Mucosa of descending colon (tissue), 3 donors: ENCODE results near the gene TNFRSF6B. TPM values are rescaled to one million over a fixed set of nuclear protein-coding genes. Genes with fewer than 3 reads are reported as not detected.

Experiments used
- ATAC-seq: fragments of 200-7000 bp; cut with Tn5 transposase; one replicate; pipeline ENCODE4 v1.9.1; 2020; ENCODE audit warnings: mild to moderate bottlenecking, moderate library complexity
- DNase-seq, 3 donors: peaks; one replicate each; pipeline ENCODE4 v3.0.0-alpha.2; 2020
- H3K36me3 ChIP-seq: fragments of 200-600 bp; one replicate; pipeline ENCODE4 v1.8.0; 2021; ENCODE audit warnings: low read depth, mild to moderate bottlenecking
- H3K4me1 ChIP-seq: fragments of 200-600 bp; one replicate; pipeline ENCODE4 v1.8.0; 2021; ENCODE audit warnings: low read depth, mild to moderate bottlenecking
- H3K4me3 ChIP-seq: fragments of 200-600 bp; one replicate; pipeline ENCODE4 v1.8.0; 2021; ENCODE audit warnings: mild to moderate bottlenecking
- H3K9me3 ChIP-seq: fragments of 200-600 bp; one replicate; pipeline ENCODE4 v1.8.0; 2021; ENCODE audit warnings: mild to moderate bottlenecking
- intact Hi-C, 2 donors: fragments of 100-400 bp; cut with DNase I in 1 of 2; cut with micrococcal nuclease in 1 of 2; formaldehyde crosslinking; loops; one replicate each; pipeline versions ENCODE4 v1.11.0 to v1.11.1; 2022; cut with DNase I, micrococcal nuclease
- total RNA-seq, 3 donors: library from RNA; stranded (reverse); fragmentation: NEBNext Ultra II Directional in 2 of 3; extraction: Animal tissue kit (Norgen Biotek cat#: 25700) in 2 of 3; gene quantifications; one replicate each; pipeline versions ENCODE4 v1.2.1 to v1.2.4, GENCODE V29; 2021 to 2023
- TF ChIP-seq, protein P1 (sequence below): fragments of 200-600 bp; IDR thresholded peaks from one replicate; pipeline ENCODE4 v1.8.0; 2022; ENCODE audit warnings: antibody characterized with exemption, mild to moderate bottlenecking
- donor health status: DM: no; HTN: no; CAD: no; lungs with moderate emphysema.
- donor health status: DM: no; HTN: no; CAD: no.
- donor health status: DM: no; HTN: yes; CAD: no.

TNFRSF6B gene
- total RNA-seq, 3 donors from 2014 or later: 19.7 TPM; not detected in 2

DNA sequence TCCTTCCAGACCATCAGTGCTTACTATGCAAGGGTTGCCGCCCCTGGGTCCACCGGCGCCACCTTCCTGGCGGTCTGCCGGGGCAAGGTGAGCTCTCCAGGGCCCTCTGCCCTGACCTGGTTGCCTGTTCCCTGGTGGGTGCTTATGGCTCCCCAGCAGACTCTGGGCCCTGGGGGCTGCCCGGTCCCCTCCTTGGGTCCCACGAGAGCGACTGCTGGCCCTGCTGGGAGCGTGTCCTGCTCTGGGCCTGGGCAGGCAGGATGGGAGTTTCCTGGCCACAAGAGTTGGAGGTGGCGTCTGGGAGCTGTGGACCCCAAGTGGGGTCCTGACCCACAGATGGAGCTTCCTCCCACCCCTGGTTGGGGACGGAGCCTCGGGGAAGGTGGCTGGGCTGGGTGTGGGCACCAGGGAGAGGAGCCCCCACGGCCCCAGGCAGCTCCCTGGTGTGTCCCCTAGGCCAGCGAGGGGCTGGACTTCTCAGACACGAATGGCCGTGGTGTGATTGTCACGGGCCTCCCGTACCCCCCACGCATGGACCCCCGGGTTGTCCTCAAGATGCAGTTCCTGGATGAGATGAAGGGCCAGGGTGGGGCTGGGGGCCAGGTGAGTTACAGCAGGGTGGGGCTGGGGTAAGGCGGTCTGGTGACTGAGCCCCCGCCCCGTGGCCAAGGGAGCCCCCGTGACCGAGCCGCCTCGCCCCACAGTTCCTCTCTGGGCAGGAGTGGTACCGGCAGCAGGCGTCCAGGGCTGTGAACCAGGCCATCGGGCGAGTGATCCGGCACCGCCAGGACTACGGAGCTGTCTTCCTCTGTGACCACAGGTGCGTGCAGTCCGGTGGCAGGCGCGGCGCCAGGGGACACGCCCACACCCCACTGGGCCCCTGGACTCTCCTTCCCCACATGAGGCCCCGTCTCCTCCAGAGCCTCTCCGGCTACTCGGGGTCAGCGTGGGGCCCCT, 7.1 kb upstream of the TNFRSF6B start:
- DNase-seq: peak in 2 of 3 donors; percentile 57 to 77
- intact Hi-C loops: no loop called here
- H3K36me3 ChIP-seq: no peaks in the 10 kb centered on the region
- ATAC-seq: peak; percentile 26
- H3K4me3 ChIP-seq: no peak overlapping the region
- H3K9me3 ChIP-seq: no peaks in the 10 kb centered on the region
- H3K4me1 ChIP-seq: peaks cover 49% of the 10 kb centered on the region
- TF ChIP-seq, protein P1, sequence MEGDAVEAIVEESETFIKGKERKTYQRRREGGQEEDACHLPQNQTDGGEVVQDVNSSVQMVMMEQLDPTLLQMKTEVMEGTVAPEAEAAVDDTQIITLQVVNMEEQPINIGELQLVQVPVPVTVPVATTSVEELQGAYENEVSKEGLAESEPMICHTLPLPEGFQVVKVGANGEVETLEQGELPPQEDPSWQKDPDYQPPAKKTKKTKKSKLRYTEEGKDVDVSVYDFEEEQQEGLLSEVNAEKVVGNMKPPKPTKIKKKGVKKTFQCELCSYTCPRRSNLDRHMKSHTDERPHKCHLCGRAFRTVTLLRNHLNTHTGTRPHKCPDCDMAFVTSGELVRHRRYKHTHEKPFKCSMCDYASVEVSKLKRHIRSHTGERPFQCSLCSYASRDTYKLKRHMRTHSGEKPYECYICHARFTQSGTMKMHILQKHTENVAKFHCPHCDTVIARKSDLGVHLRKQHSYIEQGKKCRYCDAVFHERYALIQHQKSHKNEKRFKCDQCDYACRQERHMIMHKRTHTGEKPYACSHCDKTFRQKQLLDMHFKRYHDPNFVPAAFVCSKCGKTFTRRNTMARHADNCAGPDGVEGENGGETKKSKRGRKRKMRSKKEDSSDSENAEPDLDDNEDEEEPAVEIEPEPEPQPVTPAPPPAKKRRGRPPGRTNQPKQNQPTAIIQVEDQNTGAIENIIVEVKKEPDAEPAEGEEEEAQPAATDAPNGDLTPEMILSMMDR: no peak

DNA sequence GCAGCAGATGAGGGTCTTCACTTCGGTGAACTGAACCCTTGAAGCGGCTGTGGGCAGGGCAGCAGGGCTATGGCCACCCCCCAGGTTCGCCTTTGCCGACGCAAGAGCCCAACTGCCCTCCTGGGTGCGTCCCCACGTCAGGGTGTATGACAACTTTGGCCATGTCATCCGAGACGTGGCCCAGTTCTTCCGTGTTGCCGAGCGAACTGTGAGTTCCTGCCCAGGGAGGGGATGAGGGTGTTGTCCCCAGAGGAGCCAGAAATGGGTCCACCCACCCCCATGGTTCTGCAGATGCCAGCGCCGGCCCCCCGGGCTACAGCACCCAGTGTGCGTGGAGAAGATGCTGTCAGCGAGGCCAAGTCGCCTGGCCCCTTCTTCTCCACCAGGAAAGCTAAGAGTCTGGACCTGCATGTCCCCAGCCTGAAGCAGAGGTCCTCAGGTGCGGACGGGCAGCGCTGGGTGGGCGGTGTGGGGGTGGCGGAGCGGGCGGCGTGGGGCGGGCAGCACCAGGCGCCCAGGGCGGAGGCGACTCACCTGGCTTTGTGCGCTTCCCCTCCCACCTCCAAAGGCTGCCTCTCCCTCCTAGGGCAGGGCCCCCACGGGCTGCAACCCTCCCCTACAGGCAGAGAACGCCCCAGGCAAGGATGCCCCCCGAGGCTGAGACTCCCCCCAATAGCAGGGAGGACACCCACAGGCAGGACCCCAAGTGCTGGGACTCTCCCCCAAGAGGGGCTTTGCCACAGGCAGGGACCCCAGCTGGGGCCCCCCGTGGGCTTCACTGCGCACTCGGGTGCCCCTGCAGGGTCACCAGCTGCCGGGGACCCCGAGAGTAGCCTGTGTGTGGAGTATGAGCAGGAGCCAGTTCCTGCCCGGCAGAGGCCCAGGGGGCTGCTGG, 6.2 kb upstream of the TNFRSF6B start:
- TF ChIP-seq, protein P1: no peak

DNA sequence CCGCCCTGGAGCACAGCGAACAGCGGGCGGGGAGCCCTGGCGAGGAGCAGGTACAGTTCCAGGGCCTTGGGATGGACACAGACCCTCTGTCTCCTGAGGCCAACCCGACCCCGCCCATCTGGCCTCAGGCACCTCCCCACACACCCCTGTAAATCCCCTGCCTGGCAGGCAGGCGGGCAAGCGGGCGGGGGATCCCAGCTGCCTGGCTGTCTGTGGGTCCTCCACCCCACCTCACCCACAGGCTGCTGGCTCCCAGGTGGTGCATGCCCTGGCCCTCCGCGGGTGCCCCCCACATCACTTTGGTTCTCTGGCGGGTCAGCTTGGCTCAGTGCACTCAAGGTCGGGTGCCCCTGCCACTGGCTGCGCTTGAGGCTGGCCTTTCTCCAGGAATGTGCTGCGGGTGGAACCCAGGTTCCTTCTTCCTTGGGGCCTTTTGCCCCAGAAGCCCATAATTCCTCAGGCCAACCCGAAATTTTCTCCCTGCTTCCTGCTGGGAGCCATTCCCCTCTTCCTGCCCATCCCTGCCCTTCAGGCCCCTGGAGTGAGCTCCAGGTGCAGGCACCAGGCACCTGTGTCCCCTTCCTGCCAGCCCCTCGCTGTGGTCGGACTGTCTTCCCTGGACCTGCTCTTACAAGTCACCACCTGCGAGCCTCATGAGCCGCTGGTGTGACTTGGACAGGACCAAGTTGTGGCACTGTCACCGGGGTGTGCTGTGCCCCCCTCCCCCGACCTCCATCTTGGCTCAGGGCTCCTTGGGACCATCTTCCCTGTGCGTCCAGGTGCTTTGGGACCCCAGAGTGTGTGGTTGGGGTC, 5.3 kb upstream of the TNFRSF6B start:
- TF ChIP-seq, protein P1: no peak
- ATAC-seq: peak; percentile 16
- H3K36me3 ChIP-seq: no peaks in the 10 kb centered on the region
- intact Hi-C loops: no loop called here
- H3K4me3 ChIP-seq: no peak overlapping the region
- DNase-seq: peak in 2 of 3 donors; percentile 50 to 70
- H3K9me3 ChIP-seq: no peaks in the 10 kb centered on the region
- peaks cover 51% of the 10 kb centered on the region for H3K4me1 ChIP-seq

More for the DNA sequence above, 6.2 kb upstream of the TNFRSF6B start:
- DNase-seq (peak in 1 of 3 donors; percentile 68), ATAC-seq (peak; percentile 39)
- Histone ChIP-seq H3K9me3 (no peaks in the 10 kb centered on the region), H3K4me3 (no peak overlapping the region), H3K4me1 (peaks cover 49% of the 10 kb centered on the region), H3K36me3 (no peaks in the 10 kb centered on the region)
- intact Hi-C loops: no loop called here

DNA sequence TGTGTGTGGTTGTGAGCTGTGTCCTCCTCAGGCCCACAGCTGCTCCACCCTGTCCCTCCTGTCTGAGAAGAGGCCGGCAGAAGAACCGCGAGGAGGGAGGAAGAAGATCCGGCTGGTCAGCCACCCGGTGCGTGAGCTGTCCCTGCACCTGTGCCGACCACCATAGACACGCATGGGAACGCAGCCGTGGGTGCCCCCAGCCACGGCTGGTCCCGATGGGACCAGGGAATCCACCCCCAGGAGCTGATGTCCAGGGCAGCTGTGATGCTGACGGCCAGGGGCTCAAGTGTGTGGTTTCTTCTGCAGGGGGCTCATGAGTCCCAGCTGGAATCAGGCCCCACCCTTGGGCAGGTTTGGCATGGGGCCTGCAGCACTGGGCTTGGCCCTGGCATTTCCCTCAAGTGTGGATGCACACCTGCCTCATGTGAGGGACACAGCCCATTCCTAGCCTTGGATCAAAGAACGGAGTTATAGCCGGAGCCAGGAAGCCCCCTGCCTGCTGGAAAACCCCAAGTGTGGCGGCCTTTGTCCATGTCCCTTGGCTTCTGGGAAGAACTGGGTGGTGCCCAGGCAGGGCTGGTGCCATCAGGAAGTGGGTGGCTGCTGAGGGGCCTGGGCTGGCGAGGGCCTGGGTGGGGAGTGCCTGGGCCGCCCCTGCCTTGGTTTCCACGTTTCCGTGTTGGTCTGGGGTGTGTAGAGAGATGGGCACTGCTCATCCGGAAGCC, 4.6 kb upstream of the TNFRSF6B start:
- intact Hi-C loops: no loop called here
- ATAC-seq: peak; percentile 31
- TF ChIP-seq, protein P1: no peak
- no peaks in the 10 kb centered on the region for H3K36me3 ChIP-seq
- peak in 2 of 3 donors; percentile 66 to 81 for DNase-seq
- H3K9me3 ChIP-seq: no peaks in the 10 kb centered on the region
- no peak overlapping the region for H3K4me3 ChIP-seq
- H3K4me1 ChIP-seq: peaks cover 53% of the 10 kb centered on the region
